Fibroblast of villous mesenchyme (primary cell): ENCODE results near the gene GBX2. TPM values are rescaled to one million over a fixed set of nuclear protein-coding genes. Genes with fewer than 3 reads are reported as not detected.

Experiments
- DNase-seq: peaks from one replicate; pipeline ENCODE4 v3.0.0-alpha.2; 2010; ENCODE audit warnings: low read depth
- H3K4me3 ChIP-seq: 2 replicates; pipeline ENCODE4 v1.5.1; 2011; ENCODE audit warnings: low read depth, mild to moderate bottlenecking, low read length
- total RNA-seq: library from RNA; depleted of rRNA; stranded (reverse); fragments of >200 nt; gene quantifications from 2 replicates; pipeline ENCODE4 v1.2.3, GENCODE V29; 2012
- TF ChIP-seq, protein P1 (sequence below): IDR thresholded peaks from 2 replicates; pipeline ENCODE4 v1.5.1; 2012; ENCODE audit warnings: low read depth, mild to moderate bottlenecking, low read length; ENCODE audit not compliant: insufficient read depth

Gene GBX2
- total RNA-seq, 1 donor: not detected

GRCh38 chr2:236128321-236128720 lies 39.9 kb downstream of the GBX2 start:
- TF ChIP-seq, protein P1, sequence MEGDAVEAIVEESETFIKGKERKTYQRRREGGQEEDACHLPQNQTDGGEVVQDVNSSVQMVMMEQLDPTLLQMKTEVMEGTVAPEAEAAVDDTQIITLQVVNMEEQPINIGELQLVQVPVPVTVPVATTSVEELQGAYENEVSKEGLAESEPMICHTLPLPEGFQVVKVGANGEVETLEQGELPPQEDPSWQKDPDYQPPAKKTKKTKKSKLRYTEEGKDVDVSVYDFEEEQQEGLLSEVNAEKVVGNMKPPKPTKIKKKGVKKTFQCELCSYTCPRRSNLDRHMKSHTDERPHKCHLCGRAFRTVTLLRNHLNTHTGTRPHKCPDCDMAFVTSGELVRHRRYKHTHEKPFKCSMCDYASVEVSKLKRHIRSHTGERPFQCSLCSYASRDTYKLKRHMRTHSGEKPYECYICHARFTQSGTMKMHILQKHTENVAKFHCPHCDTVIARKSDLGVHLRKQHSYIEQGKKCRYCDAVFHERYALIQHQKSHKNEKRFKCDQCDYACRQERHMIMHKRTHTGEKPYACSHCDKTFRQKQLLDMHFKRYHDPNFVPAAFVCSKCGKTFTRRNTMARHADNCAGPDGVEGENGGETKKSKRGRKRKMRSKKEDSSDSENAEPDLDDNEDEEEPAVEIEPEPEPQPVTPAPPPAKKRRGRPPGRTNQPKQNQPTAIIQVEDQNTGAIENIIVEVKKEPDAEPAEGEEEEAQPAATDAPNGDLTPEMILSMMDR: no peak
- DNase-seq: no peak

GRCh38 chr2:236127010-236127409 lies 41.2 kb downstream of the GBX2 start:
- no peak for DNase-seq
- TF ChIP-seq, protein P1: no peak
- no peak overlapping the region for H3K4me3 ChIP-seq

More at GRCh38 chr2:236128321-236128720, 39.9 kb downstream of the GBX2 start:
- no peak overlapping the region for H3K4me3 ChIP-seq

GRCh38 chr2:236125541-236125940 lies 42.6 kb downstream of the GBX2 start:
- TF ChIP-seq, protein P1: no peak

GRCh38 chr2:236124182-236124893 lies 43.8 kb downstream of the GBX2 start:
- no peak for DNase-seq
- H3K4me3 ChIP-seq: no peak overlapping the region
- TF ChIP-seq, protein P1: no peak

More at GRCh38 chr2:236125541-236125940, 42.6 kb downstream of the GBX2 start:
- no peak for DNase-seq
- no peak overlapping the region for H3K4me3 ChIP-seq

DNA sequence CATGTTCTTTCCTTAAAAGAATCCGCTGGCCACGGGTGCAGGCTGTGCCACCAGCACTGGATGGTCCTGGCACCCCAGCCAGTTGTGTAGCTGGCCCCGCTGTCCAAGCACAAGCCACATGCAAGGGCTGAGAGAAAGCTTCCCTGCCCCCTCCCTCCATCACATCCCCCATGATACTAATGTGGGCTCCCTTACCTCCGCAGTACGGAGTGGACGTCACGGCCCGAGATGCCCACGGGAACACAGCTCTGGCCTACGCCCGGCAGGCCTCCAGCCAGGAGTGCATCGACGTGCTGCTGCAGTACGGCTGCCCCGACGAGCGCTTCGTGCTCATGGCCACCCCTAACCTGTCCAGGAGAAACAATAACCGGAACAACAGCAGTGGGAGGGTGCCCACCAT lies 44.5 kb downstream of the GBX2 start:
- DNase-seq: no peak
- TF ChIP-seq, protein P1: no peak
- H3K4me3 ChIP-seq: no peak overlapping the region

DNA sequence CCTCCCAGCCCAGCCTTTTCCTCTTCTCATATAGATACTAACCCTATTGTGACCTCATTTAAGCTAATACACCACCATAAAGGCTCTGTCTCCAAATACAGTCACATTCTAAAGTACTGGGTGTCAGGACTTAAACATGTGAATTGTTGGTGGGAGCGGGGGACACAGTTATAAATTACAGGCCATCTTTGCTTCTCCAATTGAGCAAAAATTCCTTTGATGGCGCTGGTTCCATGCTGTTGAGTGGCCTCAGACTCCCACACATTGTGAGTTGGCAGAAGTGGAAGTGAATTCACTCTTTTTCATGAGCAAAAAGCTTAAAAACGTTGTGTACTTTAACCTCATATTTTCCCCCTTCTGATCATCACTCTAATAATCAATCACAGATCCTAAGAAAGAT lies 46.0 kb downstream of the GBX2 start:
- no peak for DNase-seq
- no peak overlapping the region for H3K4me3 ChIP-seq
- TF ChIP-seq, protein P1: no peak

- no peak overlapping the region for H3K4me3 ChIP-seq
- DNase-seq: no peak
Measured at GRCh38 chr2:236121546-236121945, 46.6 kb downstream of the GBX2 start.

More at GRCh38 chr2:236121546-236121945, 46.6 kb downstream of the GBX2 start:
- TF ChIP-seq, protein P1: no peak
